Lower lobe of right lung (tissue), 2 donors: ENCODE data around the gene ZFP91. TPM values are rescaled to one million over a fixed set of nuclear protein-coding genes. Genes with fewer than 3 reads are reported as not detected.

ENCODE experiments used
- ATAC-seq, 2 donors: fragments of 200-7000 bp; cut with Tn5 transposase; one replicate each; pipeline ENCODE4 v1.9.1; 2020 to 2022; ENCODE audit warnings: mild to moderate bottlenecking in 2 of 2, moderate library complexity in 2 of 2
- DNase-seq: peaks from one replicate; pipeline ENCODE4 v3.0.0-alpha.2; 2020
- H3K27ac ChIP-seq: fragments of 200-600 bp; one replicate; pipeline ENCODE4 v1.8.0; 2022
- H3K27me3 ChIP-seq: fragments of 200-600 bp; one replicate; pipeline ENCODE4 v1.8.0; 2022; ENCODE audit warnings: low read depth
- H3K36me3 ChIP-seq: fragments of 200-600 bp; one replicate; pipeline ENCODE4 v1.8.0; 2022; ENCODE audit warnings: mild to moderate bottlenecking
- H3K4me1 ChIP-seq: fragments of 200-600 bp; one replicate; pipeline ENCODE4 v1.8.0; 2022
- H3K4me3 ChIP-seq: fragments of 200-600 bp; one replicate; pipeline ENCODE4 v1.8.0; 2022; ENCODE audit warnings: mild to moderate bottlenecking
- H3K9me3 ChIP-seq: fragments of 200-600 bp; one replicate; pipeline ENCODE4 v1.8.0; 2022
- CTCF ChIP-seq: fragments of 200-600 bp; IDR thresholded peaks from one replicate; pipeline ENCODE4 v1.8.0; 2022; ENCODE audit warnings: antibody characterized with exemption, mild to moderate bottlenecking
- intact Hi-C: fragments of 100-400 bp; cut with DNase I; formaldehyde crosslinking; loops from one replicate; pipeline ENCODE4 v1.11.0; 2022
- total RNA-seq: library from RNA; stranded (reverse); fragmentation: NEBNext Ultra II Directional; extraction: Animal tissue kit (Norgen Biotek cat#: 25700); gene quantifications from one replicate; pipeline ENCODE4 v1.2.1, GENCODE V29; 2021
- donor health status: DM: no; HTN: yes; CAD: no; lungs with severe emphysema.

The ZFP91 gene
- total RNA-seq, 1 donor from 2014 or later, result 44.5 TPM

- ATAC-seq (peak; percentile 84 to 86), DNase-seq (peak; percentile 94)
- peaks cover 67% of the 10 kb centered on the region for H3K4me1 ChIP-seq
- no peaks in the 10 kb centered on the region for H3K9me3 ChIP-seq
- H3K36me3 ChIP-seq, result no peaks in the 10 kb centered on the region
- intact Hi-C loops, result no loop called here
- TF ChIP-seq CTCF, result no peak
- no peaks in the 10 kb centered on the region for H3K27me3 ChIP-seq
- H3K27ac ChIP-seq, result peak overlapping the region; percentile 98
- peak overlapping the region; percentile 72 for H3K4me3 ChIP-seq
Measured at GRCh38 chr11:58578136-58578634, 678 bp upstream of the ZFP91 start.

GRCh38 chr11:58579192-58580129 is 598 bp downstream of the ZFP91 start:
- ATAC-seq, result peak; percentile 82 to 87
- Histone ChIP-seq H3K4me1 (peaks cover 67% of the 10 kb centered on the region), H3K27me3 (no peaks in the 10 kb centered on the region), H3K4me3 (peak overlapping the region; percentile 72), H3K27ac (peak overlapping the region; percentile 98), H3K9me3 (no peaks in the 10 kb centered on the region), H3K36me3 (no peaks in the 10 kb centered on the region)
- peak; percentile 74 for TF ChIP-seq CTCF
- DNase-seq, result peak; percentile 94
- intact Hi-C loops, result no loop called here

- H3K4me1 ChIP-seq, result peaks cover 63% of the 10 kb centered on the region
Measured at GRCh38 chr11:58580311-58580710, 1.4 kb downstream of the ZFP91 start.

GRCh38 chr11:58582437-58582836 is 3.6 kb downstream of the ZFP91 start:
- TF ChIP-seq CTCF, result no peak
- DNase-seq (no peak), ATAC-seq (no peak)
- Histone ChIP-seq H3K9me3 (no peaks in the 10 kb centered on the region), H3K4me3 (no peak overlapping the region), H3K36me3 (peaks cover 19% of the 10 kb centered on the region), H3K4me1 (peaks cover 47% of the 10 kb centered on the region), H3K27ac (no peak overlapping the region), H3K27me3 (no peaks in the 10 kb centered on the region)
- intact Hi-C loops, result no loop called here

More at GRCh38 chr11:58580311-58580710, 1.4 kb downstream of the ZFP91 start:
- Histone ChIP-seq H3K36me3 (peaks cover 6% of the 10 kb centered on the region), H3K27me3 (no peaks in the 10 kb centered on the region), H3K9me3 (no peaks in the 10 kb centered on the region), H3K27ac (peak overlapping the region; percentile 98), H3K4me3 (peak overlapping the region; percentile 72)
- intact Hi-C loops, result no loop called here
- TF ChIP-seq CTCF, result no peak
- DNase-seq (no peak), ATAC-seq (no peak)

- no peak for DNase-seq
- no peak for TF ChIP-seq CTCF
- Histone ChIP-seq H3K4me1 (peaks cover 30% of the 10 kb centered on the region), H3K36me3 (peaks cover 23% of the 10 kb centered on the region), H3K27ac (no peak overlapping the region), H3K4me3 (no peak overlapping the region), H3K27me3 (no peaks in the 10 kb centered on the region), H3K9me3 (no peaks in the 10 kb centered on the region)
- ATAC-seq, result no peak
- intact Hi-C loops, result no loop called here
Measured at GRCh38 chr11:58586998-58587397, 8.1 kb downstream of the ZFP91 start.
